Esophagus squamous epithelium (tissue), 4 donors: Measurements from ENCODE around the gene CARS1.

Source experiments
- POLR2A ChIP-seq, 4 donors: fragments of 450-650 bp; IDR thresholded peaks; one replicate each; pipeline ENCODE4 v1.6.1; 2017; ENCODE audit warnings: antibody characterized with exemption in 4 of 4, mild to moderate bottlenecking in 4 of 4, moderate library complexity in 3 of 4
- TF ChIP-seq, protein P1 (sequence below), 6 experiments: fragments of 450-650 bp in 4 of 6; fragments of 200-600 bp in 2 of 6; sonication (generic) in 2 of 6; IDR thresholded peaks; one replicate each; pipeline ENCODE4 v1.5.1; 2016 to 2019; ENCODE audit warnings: antibody characterized with exemption in 6 of 6, mild to moderate bottlenecking in 4 of 6, moderate library complexity in 4 of 6

DNA sequence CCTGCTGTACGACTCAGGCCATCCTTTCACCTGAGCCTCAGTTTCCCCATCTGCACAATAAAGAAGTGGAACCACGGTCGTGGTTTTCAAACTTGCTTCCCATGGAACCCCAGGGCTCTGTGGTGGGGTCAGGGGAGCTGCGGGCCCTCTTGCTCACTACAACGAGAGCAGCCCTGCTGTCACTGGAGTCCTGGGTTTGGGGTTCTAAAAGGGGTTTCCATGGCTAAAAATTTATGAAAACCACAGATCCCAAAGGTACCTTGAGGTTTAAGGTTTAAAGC, 45.4 kb upstream of the CARS1 start:
- TF ChIP-seq, protein P1, sequence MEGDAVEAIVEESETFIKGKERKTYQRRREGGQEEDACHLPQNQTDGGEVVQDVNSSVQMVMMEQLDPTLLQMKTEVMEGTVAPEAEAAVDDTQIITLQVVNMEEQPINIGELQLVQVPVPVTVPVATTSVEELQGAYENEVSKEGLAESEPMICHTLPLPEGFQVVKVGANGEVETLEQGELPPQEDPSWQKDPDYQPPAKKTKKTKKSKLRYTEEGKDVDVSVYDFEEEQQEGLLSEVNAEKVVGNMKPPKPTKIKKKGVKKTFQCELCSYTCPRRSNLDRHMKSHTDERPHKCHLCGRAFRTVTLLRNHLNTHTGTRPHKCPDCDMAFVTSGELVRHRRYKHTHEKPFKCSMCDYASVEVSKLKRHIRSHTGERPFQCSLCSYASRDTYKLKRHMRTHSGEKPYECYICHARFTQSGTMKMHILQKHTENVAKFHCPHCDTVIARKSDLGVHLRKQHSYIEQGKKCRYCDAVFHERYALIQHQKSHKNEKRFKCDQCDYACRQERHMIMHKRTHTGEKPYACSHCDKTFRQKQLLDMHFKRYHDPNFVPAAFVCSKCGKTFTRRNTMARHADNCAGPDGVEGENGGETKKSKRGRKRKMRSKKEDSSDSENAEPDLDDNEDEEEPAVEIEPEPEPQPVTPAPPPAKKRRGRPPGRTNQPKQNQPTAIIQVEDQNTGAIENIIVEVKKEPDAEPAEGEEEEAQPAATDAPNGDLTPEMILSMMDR (IDR thresholded peaks at IDR 0.05): no peak
- TF ChIP-seq POLR2A (IDR thresholded peaks at IDR 0.05): no peak
